Esophagus (tissue), 2 donors: ENCODE data around the gene HIVEP1. TPM values are rescaled to one million over a fixed set of nuclear protein-coding genes. Genes with fewer than 3 reads are reported as not detected.
"Not testable (repeated sequence)": the region's sequence is repeated elsewhere in the genome, so short reads cannot be mapped to it uniquely, and the experiment has no call there.

ENCODE experiments used
- H3K27ac ChIP-seq, 2 donors: one replicate each; pipeline ENCODE4 v1.5.1; 2013; ENCODE audit warnings: low read depth in 2 of 2, mild to moderate bottlenecking in 2 of 2, inconsistent platforms in 1 of 2, low read length in 1 of 2, moderate library complexity in 1 of 2
- H3K27me3 ChIP-seq, 2 donors: one replicate each; pipeline ENCODE4 v1.6.1; 2013; ENCODE audit warnings: low read length in 2 of 2, control low read depth in 1 of 2, mild to moderate bottlenecking in 1 of 2; ENCODE audit not compliant: insufficient read depth in 2 of 2, control insufficient read depth in 1 of 2
- H3K36me3 ChIP-seq, 2 donors: one replicate each; pipeline ENCODE4 v1.6.1; 2013; ENCODE audit warnings: low read length in 1 of 2; ENCODE audit not compliant: control insufficient read depth in 2 of 2, insufficient read depth in 2 of 2
- H3K4me1 ChIP-seq, 2 donors: one replicate each; pipeline ENCODE4 v1.6.1; 2013; ENCODE audit warnings: low read length in 1 of 2; ENCODE audit not compliant: control insufficient read depth in 2 of 2, insufficient read depth in 2 of 2
- H3K4me3 ChIP-seq, 2 donors: one replicate each; pipeline ENCODE4 v1.5.1; 2013; ENCODE audit warnings: low read length in 2 of 2, mild to moderate bottlenecking in 2 of 2, low read depth in 1 of 2, moderate library complexity in 1 of 2
- H3K9me3 ChIP-seq, 2 donors: one replicate each; pipeline ENCODE4 v1.6.1; 2013; ENCODE audit warnings: mild to moderate bottlenecking in 2 of 2, low read depth in 1 of 2, low read length in 1 of 2, moderate library complexity in 1 of 2; ENCODE audit not compliant: control insufficient read depth in 2 of 2, insufficient read depth in 1 of 2
- WGBS, 2 donors: extraction: QIAGEN DNeasy Blood & Tissue Kit; methylation state at CpG; one replicate each; pipeline ENCODE4 v1.1.7; 2013; 5-methylcytosine and 5-hydroxymethylcytosine counted together
- polyA plus RNA-seq, 2 donors: library from polyadenylated mRNA; stranded (reverse); fragments of 200-250 nt; gene quantifications; one replicate each; pipeline ENCODE4 v1.2.3, GENCODE V29; 2013
- donor health status: healthy with polysubstance abuse.
- donor health status: Bipolar disorder and iron deficiency.

The HIVEP1 gene
- polyA plus RNA-seq, 2 donors, result 4.0 to 7.8 TPM

DNA sequence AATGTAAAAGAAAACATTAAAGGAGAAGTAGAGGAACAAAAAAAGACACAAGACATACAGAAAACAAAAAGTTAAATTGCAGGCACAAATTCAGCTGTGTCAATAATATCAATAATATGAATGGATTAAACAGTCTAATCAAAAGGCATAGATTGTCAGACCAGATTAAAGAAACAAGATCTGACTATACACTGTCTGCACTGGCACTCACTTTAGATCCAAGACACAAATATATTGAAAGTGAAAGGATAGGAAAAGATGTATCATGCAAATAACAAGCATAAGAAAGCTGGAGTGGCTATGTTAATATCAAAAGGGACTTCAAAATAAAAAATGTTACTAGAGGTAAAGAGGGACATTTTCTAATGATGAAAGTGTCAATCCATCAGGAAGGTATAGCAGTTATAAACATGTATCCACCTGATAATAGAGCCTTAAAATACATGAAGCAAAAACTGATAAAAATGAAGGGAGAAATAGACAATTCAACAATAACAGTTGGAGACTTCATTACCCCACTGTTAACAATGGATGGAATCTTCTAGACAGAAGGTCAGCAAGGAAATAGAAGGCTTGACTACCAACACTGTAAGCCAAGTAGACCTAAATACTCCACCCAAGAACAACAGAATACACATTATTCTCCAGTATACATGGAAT, 89.7 kb downstream of the HIVEP1 start:
- Histone ChIP-seq H3K27me3 (no peaks in the 10 kb centered on the region), H3K36me3 (no peaks in the 10 kb centered on the region), H3K4me3 (no peak overlapping the region), H3K9me3 (no peaks in the 10 kb centered on the region), H3K4me1 (no peaks in the 10 kb centered on the region), H3K27ac (no peak overlapping the region)

DNA sequence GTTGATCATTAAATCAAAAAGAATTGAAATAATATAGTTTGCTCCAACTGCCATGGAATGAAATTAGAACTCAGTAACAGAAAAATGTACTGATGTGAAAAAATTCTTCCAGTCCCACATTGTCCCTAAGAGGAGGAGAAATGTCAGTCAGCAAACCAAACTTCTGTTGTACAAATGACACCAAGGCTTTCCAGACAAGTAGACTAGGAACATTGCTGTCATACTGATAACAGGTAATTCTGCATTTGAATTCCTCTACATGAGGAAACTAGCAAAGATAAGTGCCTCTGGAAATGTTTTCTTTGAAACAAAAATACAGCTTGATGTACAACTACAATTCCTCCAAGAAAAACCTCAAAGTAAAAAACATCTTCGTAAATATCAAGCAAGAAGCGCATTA, 90.2 kb downstream of the HIVEP1 start:
- Histone ChIP-seq H3K4me1 (no peaks in the 10 kb centered on the region), H3K36me3 (no peaks in the 10 kb centered on the region), H3K27me3 (no peaks in the 10 kb centered on the region), H3K27ac (no peak overlapping the region), H3K9me3 (no peaks in the 10 kb centered on the region), H3K4me3 (no peak overlapping the region)
- 94 to 95% methylated on average over 2 of the region's 2 CpGs for WGBS, 2 donors

- no peak overlapping the region for H3K27ac ChIP-seq
- no peaks in the 10 kb centered on the region for H3K4me1 ChIP-seq
- 90 to 96% methylated on average over 3 of the region's 3 CpGs for WGBS, 2 donors
- H3K27me3 ChIP-seq, result no peaks in the 10 kb centered on the region
- no peak overlapping the region for H3K4me3 ChIP-seq
- H3K9me3 ChIP-seq, result peaks cover 0 to under 1% of the 10 kb centered on the region in 2 donors
- no peaks in the 10 kb centered on the region for H3K36me3 ChIP-seq
These were observed 91.0 kb downstream of the HIVEP1 start for GRCh38 chr6:12103158-12103557.

DNA sequence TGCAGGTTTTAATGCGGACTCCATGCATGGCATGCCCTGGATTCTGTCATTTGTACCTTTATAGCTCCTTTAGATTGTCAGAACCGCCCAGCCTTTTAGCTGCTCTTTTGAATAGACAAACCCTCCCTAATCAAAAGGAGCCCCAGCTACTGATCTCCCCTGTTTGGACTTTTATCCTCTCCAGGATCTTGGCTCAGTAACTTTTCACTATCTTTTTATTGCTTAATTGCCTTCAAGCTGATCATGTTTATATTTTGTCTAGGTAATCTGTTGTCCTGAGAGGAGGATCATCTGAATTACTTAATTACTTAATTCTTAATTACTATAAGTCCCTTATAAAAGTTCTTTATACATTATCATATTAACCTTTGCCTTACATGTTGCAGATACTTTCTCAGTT, 93.2 kb downstream of the HIVEP1 start:
- no peaks in the 10 kb centered on the region for H3K36me3 ChIP-seq
- H3K27me3 ChIP-seq, result no peaks in the 10 kb centered on the region
- H3K27ac ChIP-seq, result no peak overlapping the region
- no peaks in the 10 kb centered on the region for H3K4me1 ChIP-seq
- H3K9me3 ChIP-seq, result peaks cover 0 to 2% of the 10 kb centered on the region in 2 donors
- WGBS, 2 donors, result 84 to 97% methylated on average over 2 of the region's 2 CpGs
- H3K4me3 ChIP-seq, result no peak overlapping the region

DNA sequence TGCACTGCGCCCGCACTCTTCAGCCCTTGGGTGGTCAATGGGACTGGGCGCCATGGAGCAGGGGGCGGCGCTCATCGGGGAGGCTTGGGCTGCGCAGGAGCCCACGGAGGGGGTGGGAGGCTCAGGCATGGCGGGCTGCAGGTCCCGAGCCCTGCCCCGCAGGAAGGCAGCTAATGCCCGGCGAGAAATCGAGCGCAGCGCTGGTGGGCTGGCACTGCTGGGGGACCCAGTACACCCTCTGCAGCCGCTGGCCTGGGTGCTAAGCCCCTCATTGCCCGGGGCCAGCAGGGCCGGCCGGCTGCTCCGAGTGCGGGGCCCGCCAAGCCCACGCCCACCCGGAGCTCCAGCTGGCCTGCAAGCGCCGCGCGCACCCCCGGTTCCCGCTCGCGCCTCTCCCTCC, 96.3 kb downstream of the HIVEP1 start:
- H3K9me3 ChIP-seq, H3K27ac ChIP-seq, H3K4me3 ChIP-seq, H3K27me3 ChIP-seq, H3K36me3 ChIP-seq, H3K4me1 ChIP-seq: not testable (repeated sequence)
- 94 to 95% methylated on average over 20 to 33 of the region's 33 CpGs for WGBS, 2 donors

DNA sequence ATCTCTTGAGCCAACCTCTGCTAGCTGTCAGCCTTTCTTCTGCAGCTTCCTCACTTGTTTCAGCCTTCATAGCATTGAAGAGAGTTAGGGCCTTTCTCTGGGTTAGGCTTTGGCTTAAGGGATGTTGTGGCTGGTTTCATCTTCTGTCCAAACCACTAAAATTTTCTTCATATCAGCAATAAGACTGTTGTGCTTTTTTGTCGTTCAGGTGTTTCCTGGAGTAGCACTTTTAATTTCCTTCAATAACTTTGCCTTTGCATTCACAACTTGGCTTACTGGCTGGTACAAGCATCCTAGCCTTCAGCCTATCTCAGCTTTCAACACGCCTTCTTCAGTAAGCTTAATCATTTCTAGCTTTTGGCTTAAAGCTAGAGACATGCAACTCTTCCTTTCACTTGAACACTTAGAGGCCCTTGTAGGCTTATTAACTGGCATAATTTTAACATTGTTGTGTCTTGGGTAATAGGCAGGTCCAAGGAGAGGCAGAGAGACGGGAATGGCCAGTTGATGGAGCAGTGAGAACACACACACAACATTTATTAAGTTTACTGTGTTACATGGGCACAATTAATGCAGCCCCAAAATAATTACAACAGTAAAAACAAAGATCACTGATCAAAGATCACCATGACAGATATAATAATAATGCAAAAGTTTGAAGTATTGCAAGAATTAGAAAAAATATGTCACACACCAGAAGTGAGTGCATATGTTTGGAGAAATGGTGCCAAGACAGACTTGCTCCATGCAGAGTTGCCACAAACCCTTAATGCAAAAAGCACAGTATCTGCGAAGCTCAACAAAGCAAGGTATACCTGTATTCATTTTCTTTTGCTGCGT, 98.6 kb downstream of the HIVEP1 start:
- WGBS, 2 donors, result 87 to 88% methylated on average over 5 of the region's 5 CpGs
- H3K27me3 ChIP-seq, result no peaks in the 10 kb centered on the region
- no peak overlapping the region for H3K4me3 ChIP-seq
- no peak overlapping the region for H3K27ac ChIP-seq
- H3K36me3 ChIP-seq, result no peaks in the 10 kb centered on the region
- H3K9me3 ChIP-seq, result peaks cover 0 to 2% of the 10 kb centered on the region in 2 donors
- H3K4me1 ChIP-seq, result no peaks in the 10 kb centered on the region

DNA sequence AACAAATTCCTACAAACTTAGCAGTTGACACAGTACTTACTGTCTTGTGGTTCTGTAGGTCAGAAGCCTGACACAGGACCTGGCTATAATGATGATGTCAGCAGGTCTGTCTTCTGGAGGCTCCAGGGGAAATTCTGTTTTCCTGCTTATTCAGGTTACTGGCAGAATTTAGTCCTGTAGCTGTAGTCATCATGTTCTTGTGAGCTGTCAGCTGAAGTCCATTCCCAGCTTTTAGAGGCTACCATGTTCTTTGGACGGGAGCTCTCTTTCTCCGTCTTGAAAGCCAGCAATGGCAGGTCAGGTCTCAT, 99.2 kb downstream of the HIVEP1 start:
- H3K4me3 ChIP-seq, result no peak overlapping the region
- no peaks in the 10 kb centered on the region for H3K27me3 ChIP-seq
- peaks cover 0 to 2% of the 10 kb centered on the region in 2 donors for H3K9me3 ChIP-seq
- 97 to 100% methylated on average over 2 of the region's 2 CpGs for WGBS, 2 donors
- H3K27ac ChIP-seq, result no peak overlapping the region
- H3K4me1 ChIP-seq, result no peaks in the 10 kb centered on the region
- no peaks in the 10 kb centered on the region for H3K36me3 ChIP-seq

GRCh38 chr6:12112540-12113189, 100.6 kb downstream of the HIVEP1 start:
- WGBS, 2 donors, result 91 to 92% methylated on average over 9 of the region's 9 CpGs
- no peaks in the 10 kb centered on the region for H3K27me3 ChIP-seq
- H3K27ac ChIP-seq, result no peak overlapping the region
- H3K9me3 ChIP-seq, result peaks cover 0 to 2% of the 10 kb centered on the region in 2 donors
- H3K36me3 ChIP-seq, result no peaks in the 10 kb centered on the region
- H3K4me1 ChIP-seq, result no peaks in the 10 kb centered on the region
- H3K4me3 ChIP-seq, result no peak overlapping the region

DNA sequence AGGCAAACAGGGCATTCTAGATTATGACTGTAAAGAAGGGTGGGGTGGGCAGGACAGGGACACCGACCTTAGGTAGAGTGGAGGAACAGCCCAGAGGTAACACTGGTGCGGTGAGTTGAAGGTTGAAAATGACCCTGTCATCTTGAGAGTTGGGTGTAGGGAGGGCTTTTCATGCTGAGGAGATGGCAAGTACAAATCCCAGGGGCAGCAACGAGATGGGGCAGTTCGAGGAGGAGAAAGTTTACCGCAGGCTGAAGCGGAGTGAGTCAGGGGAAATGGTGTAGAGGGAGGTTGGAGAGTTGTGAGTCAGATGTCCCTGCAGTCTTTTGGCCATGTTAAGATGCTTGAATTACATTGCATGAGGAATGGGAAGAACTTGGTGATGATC, 101.1 kb downstream of the HIVEP1 start:
- Histone ChIP-seq H3K27me3 (no peaks in the 10 kb centered on the region), H3K4me1 (no peaks in the 10 kb centered on the region), H3K9me3 (peaks cover 0 to 1% of the 10 kb centered on the region in 2 donors), H3K36me3 (no peaks in the 10 kb centered on the region), H3K27ac (no peak overlapping the region), H3K4me3 (no peak overlapping the region)
- WGBS, 2 donors, result 82 to 88% methylated on average over 6 of the region's 6 CpGs
